Spleen (tissue), 7 donors: ENCODE measurements around the gene CASKIN2.

ENCODE experiments used
- POLR2A ChIP-seq, 3 donors: fragments of 450-650 bp; IDR thresholded peaks; one replicate each; pipeline ENCODE4 v1.5.1; 2017; ENCODE audit warnings: antibody characterized with exemption in 3 of 3, mild to moderate bottlenecking in 1 of 3
- POLR2AphosphoS5 ChIP-seq, 3 donors: sonication (generic); formaldehyde crosslinking; IDR thresholded peaks; one replicate each; pipeline ENCODE4 v1.5.1; 2017; ENCODE audit warnings: antibody characterized with exemption in 3 of 3
- TF ChIP-seq, protein P1 (sequence below), 11 experiments: fragments of 200-600 bp in 7 of 11; fragments of 450-650 bp in 4 of 11; sonication (generic) in 4 of 11; IDR thresholded peaks in 8 of 11; conservative IDR thresholded peaks in 3 of 11; 1 replicate in 7 of 11; 2 replicates in 4 of 11; pipeline versions ENCODE4 v1.4.0 to v1.8.0; 2016 to 2021; ENCODE audit warnings: antibody characterized with exemption in 11 of 11, inconsistent platforms in 4 of 11, mild to moderate bottlenecking in 1 of 11
- donor health status: DM: no; HTN: no; CAD: no; lungs with moderate emphysema.
- donor health status: DM: no; HTN: no; CAD: no.
- donor health status: DM: no; HTN: no; CAD: no.

DNA sequence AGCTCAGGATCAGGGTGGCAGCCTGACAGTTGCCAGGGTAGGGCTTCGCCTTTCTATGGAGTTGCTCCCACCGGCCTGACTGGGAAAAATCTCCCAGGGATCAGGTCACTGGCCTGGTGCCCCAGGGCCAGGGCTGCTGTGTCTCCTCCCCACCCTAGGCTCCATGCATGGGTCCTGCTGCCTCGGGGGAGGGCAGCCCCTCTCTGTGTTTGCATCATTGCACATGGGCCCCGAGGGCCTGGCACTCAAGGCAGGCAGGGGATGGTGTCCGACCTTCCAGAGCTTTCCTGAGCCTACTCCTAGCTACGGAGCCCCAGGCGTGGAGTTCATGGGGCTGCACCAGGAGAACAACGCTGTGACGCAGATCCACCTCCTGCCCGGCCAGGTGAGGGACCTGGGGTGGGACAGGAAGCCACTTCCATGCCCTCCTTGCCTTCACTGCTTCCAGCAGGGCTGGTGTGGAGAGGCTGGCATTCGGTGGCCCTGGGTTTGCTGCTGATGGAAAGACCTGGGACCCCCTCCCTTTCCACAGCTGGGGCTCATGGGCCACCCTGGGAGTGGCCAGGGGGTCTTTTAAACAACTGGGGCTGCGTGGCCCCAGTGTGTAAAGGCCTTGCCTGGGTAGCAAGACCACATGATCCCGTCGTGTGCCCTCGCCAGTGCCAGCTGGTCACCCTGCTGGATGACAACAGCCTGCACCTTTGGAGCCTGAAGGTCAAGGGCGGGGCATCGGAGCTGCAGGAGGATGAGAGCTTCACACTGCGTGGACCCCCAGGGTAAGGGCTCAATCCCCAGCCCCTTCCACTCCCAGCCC, 42.7 kb upstream of the CASKIN2 start:
- TF ChIP-seq, protein P1, sequence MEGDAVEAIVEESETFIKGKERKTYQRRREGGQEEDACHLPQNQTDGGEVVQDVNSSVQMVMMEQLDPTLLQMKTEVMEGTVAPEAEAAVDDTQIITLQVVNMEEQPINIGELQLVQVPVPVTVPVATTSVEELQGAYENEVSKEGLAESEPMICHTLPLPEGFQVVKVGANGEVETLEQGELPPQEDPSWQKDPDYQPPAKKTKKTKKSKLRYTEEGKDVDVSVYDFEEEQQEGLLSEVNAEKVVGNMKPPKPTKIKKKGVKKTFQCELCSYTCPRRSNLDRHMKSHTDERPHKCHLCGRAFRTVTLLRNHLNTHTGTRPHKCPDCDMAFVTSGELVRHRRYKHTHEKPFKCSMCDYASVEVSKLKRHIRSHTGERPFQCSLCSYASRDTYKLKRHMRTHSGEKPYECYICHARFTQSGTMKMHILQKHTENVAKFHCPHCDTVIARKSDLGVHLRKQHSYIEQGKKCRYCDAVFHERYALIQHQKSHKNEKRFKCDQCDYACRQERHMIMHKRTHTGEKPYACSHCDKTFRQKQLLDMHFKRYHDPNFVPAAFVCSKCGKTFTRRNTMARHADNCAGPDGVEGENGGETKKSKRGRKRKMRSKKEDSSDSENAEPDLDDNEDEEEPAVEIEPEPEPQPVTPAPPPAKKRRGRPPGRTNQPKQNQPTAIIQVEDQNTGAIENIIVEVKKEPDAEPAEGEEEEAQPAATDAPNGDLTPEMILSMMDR (IDR thresholded peaks at IDR 0.05 in 8 of 11, conservative IDR thresholded peaks at IDR 0.05 in 3 of 11): no peak
- no peak for TF ChIP-seq POLR2AphosphoS5 (IDR thresholded peaks at IDR 0.05)
- TF ChIP-seq POLR2A (IDR thresholded peaks at IDR 0.05): no peak
